ENCODE results near the gene KRT13.

Gene KRT13

GRCh38 chr17:41491476-41491875, 13.9 kb downstream of the KRT13 start:
- DNase-seq, result no peak

DNA sequence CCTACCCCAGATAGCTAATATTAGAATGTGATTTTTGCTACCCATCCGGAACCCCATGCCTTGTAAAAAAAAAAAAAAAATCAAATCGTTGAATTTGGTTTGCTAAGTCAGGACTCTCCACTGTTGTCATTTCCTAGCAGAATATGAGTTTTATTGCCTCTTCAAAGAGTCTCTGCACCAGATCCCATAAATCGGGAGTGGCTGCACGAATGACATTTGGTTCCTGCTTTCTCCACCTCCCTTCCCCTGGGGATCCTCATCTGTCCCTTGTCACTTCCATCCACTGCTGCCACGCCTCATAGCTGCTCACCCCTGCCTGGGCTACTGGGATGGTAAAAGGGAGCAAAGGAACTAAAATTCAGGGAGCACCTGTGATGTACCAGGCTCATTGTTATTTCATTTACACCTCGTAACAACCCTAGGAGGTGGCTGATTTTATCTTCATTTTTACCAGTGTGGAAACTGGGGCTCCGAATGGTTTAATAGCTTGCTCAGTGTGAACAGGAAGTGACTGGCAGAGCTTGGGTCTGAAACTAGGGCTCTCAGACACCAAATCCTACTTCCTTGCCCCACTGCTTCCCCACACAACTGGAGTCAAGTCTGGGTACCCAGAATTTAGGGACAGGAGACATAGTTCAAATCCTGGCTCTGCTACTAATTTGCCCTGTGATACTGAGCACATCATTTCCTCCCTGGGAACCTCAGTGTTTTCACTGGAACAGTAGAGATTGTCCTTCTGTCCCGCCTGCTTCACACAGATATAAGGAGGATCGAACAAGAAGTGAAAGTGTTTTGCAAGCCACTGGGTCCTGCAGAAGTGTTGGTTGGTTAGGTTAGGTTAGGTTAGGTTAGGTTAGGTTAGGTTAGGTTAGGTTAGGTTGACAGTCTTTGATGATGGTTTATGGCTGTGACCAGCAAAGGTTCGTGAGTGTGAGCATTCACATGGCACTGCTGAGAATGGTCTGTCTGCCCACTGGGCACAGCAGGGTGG, 15.1 kb downstream of the KRT13 start:
- DNase-seq, result no peak

DNA sequence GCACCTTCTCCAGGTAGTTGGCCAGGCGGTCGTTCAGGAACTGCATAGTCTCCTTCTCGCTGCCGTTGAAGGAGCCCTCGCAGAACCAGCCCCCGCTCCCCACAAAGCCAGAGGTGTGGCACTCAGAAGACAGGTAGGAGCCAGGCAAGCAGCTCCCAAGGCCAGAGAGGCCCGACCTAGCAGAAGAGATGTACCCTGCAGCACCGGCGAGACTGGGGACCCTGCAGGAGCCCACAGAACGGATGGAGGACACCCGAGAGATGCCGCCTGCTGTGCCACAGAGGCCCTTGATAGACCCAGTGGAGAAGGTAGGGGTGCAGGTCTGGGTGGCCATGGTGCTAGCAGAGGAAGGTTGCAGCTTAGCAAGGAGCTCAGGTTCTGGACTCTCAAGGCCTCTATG, 15.9 kb downstream of the KRT13 start, which contains the start of gene KRT36:
TSS of gene KRT36 (minus strand) at position 380 of the 400 bp plus-strand sequence. CDS start at position 334, 46 bp downstream.
- no peak for DNase-seq

DNA sequence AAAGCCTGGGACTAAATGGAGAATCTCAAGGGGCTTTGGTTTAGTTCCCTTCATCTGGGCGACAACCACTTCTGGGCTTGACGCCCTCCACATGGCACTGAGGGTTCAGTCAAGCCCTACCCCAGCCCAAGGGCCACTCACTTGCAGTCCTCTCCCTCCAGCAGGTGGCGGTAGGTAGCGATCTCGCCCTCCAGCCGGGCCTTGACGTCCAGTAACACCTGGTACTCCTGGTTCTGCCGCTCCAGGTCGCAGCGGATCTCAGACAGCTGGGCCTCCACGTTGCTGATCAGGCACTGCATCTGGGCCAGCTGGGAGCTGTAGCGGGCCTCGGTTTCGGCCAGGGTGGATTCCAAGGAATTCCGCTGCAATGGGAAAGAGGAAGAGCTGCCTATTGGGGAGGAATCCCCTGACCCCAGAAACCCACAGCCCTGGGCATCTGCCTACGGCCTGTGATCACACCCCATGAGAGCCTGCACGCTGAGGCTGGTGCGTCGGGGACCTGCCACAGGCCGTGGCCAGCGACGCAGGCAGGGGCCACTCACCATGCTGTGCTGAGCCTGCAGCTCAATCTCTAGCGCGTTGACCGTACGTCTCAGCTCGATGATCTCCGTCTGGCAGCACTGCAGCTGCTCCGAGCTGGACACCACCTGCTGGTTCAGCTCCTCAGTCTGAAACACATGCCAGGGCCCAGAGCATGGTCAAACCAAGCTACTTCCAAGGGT, 18.4 kb downstream of the KRT13 start:
- DNase-seq, result no peak

- DNase-seq, result no peak
Observed at GRCh38 chr17:41486316-41486715, 19.1 kb downstream of the KRT13 start.

DNA sequence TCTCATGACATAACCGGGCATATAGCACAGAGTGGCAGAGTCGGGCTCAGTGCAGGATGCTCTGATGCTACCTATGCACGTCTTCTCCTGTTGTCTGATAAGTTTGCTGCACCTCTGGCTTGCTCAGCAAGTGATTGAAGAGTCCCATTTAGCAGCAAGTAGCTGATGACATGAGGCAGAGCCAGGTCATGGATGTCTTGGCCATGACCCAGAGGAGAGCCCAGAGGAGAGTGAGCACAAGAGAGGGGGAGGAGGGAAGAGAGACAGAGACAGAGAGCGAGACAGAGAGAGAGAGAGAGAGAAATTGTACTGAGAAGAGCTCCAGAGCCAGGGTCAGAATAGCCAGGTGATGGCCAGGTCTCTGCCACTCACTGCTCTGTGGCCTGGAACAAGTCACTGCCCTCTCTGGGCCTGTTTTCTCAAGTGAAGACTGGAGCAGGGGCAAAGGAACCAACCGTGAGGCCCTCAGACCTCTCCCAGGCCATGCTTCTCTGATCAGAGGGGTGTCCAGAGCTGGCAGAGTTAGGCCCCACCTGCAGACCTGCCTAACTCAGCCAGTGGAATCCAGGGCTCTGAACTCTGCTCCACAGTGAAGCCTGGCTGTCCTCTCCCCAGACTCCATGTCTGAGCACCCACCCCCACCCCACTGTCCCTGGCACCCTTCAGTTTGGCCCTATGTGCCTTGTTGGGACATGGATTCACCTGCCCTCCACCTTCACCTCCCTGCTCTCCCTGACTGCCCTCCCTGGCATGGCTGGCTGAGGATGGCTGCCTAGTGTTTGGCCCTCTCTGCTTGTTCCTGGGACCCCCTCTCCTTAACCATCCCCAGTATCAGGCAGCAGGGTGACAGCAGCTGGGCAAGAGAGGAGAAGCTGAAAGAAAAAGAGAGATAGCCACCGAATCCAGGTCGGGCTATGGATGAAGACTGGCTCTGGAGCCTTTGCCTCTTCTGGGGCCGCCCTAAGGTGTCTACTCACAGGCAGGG, 20.2 kb downstream of the KRT13 start:
- DNase-seq, result no peak

DNA sequence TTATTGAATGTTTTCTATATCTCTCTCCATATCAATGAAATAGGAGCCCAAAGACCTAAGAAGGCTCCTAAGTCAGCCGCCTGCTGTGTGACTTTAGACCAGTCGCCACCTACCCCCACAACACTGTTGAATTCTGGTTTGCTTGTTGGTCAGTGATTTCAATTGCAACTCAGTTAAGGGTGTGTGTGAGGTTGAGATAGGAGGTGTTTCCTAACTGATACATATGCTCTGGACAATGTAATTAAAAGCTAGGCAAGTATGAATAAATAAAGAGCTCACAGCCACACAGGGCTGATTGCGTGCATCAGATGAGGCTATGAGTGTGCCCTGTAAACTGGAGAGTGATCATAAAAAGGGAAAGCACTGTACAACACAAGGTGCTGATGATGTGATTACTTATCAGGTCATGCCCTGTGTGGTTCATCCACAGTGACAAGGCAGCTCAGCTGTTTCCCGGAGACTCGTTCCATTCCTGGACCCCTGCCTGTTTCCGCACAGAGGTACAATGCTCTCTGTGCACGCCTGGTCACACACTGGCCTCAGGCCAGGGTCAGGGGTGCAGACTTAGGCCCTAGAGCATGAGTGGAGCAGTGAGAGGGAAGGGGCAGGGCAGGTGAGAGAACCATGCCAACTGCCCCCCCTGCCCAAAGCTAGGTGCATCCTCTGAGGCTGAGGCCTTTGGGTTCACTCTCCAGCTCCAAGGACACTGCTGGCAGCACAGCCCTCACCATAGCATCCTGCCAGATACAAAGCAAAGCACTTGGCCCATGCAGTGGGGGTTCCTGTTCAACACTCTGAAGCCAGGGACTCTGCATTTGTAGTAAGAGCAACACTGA, 21.2 kb downstream of the KRT13 start:
- no peak for DNase-seq

DNA sequence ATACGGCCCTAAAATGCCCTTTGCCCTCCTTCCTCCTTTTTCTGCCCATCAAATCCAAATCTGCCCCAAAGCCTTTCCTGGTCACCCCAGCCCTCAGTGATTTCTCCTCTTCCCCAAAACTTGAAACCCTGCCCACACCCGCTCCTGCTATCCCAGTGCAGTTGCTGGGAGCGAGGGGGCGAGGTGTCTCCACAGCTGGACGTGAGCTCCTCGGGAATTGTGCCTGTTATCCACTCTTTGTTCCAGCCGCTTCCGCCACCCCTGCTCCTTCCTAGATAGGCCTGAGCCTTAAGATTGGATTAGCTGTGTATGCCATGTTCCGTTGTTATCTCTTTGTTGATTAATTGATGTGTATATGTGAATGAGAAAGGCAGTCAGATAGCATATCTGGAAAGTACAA, 21.9 kb downstream of the KRT13 start:
- DNase-seq, result no peak

GRCh38 chr17:41481036-41481435, 24.4 kb downstream of the KRT13 start, which contains the start of gene KRT35:
TSS of gene KRT35 (minus strand) at chr17:41481151. CDS start at chr17:41481097, 54 bp downstream.
- no peak for DNase-seq

GRCh38 chr17:41480581-41480980, 24.8 kb downstream of the KRT13 start:
- no peak for DNase-seq

- DNase-seq, result no peak
Observed at GRCh38 chr17:41480136-41480535, 25.3 kb downstream of the KRT13 start.

DNA sequence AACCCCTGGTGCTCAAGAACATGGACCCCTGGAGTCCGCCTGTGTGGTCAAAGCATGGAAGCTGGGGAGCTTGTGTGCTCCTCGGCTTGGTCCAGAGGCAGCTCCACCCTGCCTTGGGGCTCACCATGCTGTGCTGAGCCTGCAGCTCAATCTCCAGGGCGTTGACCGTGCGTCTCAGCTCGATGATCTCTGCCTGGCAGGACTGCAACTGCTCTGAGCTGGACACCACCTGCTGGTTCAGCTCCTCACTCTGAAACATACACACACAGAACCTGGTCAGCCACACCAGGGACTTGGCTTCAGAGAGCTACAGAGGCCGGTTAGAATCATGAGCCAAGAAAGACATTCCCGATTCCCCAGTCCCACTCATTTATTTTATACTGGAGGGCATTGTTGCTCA, 27.2 kb downstream of the KRT13 start:
- DNase-seq, result no peak

DNA sequence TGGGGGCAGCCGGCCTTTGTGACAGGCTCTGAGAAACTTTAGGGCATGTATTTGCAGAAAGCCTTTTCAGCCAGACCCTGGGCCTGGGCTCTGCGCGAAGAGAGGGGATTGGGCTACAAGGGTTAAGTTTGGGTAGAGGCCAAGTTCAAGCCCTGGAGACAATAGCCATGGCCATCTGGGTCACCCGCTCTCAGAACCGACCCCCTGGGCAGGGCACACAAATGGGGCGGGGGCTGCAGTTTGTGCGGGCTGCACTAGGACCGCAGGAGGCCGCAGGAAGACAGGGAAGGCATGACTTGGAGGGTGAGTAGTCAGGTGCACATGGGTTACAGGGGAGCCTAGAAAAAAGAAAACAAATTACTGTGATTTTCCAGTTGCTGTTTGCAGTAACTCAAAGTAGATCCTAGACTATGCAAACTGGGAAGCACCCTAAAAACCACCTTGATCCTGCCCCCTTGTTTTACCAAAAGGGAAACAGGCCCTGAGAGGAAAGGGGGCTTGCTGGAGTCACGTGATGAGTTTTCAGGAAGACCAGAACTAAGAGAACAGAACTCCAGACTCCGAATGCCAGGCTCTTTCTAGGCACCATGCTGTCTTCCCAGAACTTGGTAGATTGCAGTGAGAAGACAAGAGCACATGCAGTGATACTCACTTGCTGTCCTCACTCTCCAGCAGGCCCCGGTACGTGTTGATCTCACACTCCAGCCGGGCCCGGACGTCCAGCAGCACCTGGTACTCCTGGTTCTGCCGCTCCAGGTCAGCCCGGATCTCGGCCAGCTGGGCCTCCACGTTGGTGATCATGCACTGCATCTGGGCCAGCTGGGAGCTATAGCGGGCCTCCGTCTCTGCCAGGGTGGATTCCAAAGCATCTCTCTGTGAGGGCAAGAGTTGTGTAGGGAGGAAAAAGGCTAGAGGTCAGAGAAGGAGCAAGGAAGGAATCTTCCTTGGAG, 28.3 kb downstream of the KRT13 start:
- no peak for DNase-seq

DNA sequence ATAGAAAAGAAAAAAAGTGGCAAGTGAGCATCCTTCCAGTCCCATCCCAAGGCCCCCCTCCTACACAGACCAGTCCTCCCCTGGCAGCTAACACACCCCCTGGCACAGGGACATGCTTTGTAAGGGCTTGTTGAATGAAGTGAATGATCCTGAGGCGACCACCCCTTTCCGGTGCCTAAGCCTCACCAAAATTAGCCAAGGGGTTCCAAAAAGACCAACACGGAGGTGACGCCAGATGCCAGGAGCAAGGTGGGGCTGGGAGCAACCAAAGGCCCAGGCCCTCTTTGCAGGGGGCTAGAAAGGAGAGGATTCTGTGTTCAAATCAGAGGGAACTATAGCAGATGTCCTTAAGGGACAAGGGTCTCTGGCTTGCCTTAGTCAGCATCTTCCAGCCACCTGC, 30.0 kb downstream of the KRT13 start:
- DNase-seq, result no peak

GRCh38 chr17:41474863-41475262, 30.5 kb downstream of the KRT13 start:
- DNase-seq, result no peak

- no peak for DNase-seq
Observed at GRCh38 chr17:41468346-41468745, 37.1 kb downstream of the KRT13 start.

- no peak for DNase-seq
Observed at GRCh38 chr17:41467561-41467960, 37.9 kb downstream of the KRT13 start.

- DNase-seq, result no peak
Observed at GRCh38 chr17:41466988-41467387, 38.4 kb downstream of the KRT13 start, which contains the start of gene KRT32. TSS of gene KRT32 (minus strand) at chr17:41467386. CDS start at chr17:41467325, 61 bp downstream.

DNA sequence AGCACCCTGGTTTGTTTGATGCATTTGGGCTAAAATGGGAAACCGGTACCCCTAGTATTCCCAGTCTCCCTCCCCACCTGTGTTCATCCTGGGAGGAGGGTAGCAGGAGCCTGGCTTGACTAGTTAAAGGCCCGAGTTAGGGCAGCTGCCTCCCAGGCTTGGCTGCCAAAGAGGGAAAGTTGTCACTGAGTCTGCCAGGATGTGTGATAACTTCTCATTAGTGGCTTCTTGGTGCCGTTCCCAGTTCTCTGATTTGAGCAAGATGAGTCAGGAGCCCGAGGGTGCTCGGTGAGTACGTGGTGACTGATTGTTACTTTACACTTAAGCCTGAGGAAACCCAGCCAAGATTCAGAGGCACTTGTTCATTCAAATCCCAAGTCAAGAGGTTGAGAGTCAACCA, 40.7 kb downstream of the KRT13 start:
- DNase-seq, result no peak

GRCh38 chr17:41464173-41464572, 41.2 kb downstream of the KRT13 start:
- no peak for DNase-seq

All from GF-D8 (cell line).